ENCODE data around the gene FAM98A. TPM values are rescaled to one million over a fixed set of nuclear protein-coding genes. Genes with fewer than 3 reads are reported as not detected.

Gene FAM98A
- total RNA-seq, 2 donors from 2014 or later, result 20.1 to 97.3 TPM

- H3K4me1 ChIP-seq, result no peaks in the 10 kb centered on the region
- peaks cover 0 to 5% (median 0%) of the 10 kb centered on the region in 3 donors for H3K9me3 ChIP-seq
- H3K27ac ChIP-seq, result no peak overlapping the region
- ATAC-seq (no peak), DNase-seq (no peak)
- H3K36me3 ChIP-seq (replicated peaks in 1 of 2; ENCODE audit: insufficient read depth in 1 of 2, low read depth in 2 of 2), result no peaks in the 10 kb centered on the region
- WGBS, 2 donors, result 90 to 100% methylated on average over 1 of the region's 1 CpG
- no peak for TF ChIP-seq CTCF (IDR thresholded peaks at IDR 0.05)
- no peak for TF ChIP-seq POLR2A (IDR thresholded peaks at IDR 0.05)
- H3K4me3 ChIP-seq, result no peak overlapping the region
- H3K27me3 ChIP-seq, result no peaks in the 10 kb centered on the region
- intact Hi-C loops (cut with DNase I), result no loop called here
These were observed 19.9 kb upstream of the FAM98A start for GRCh38 chr2:33619028-33619427.

DNA sequence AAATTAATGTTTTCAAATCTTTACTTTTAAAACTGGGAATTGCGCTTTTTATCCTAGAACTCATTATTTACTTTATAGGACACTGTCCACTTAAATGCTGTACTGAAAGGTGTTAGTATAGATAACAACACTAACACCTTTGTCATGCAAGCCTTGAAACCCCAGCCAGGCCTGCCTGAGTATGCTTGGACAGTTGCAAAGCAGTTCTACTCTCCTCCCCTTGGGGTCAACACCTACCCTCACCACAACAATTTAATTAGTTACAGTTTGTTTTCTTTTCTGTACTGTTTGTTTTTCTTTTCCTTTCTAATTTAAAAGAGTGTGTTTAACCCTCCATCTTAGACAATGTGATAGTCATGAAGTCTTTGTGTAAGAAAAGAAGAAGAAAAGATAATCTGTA, 18.9 kb upstream of the FAM98A start:
- no peak for ATAC-seq
- TF ChIP-seq CTCF (IDR thresholded peaks at IDR 0.05), result no peak
- TF ChIP-seq POLR2A (IDR thresholded peaks at IDR 0.05), result no peak
- DNase-seq, result no peak
- H3K9me3 ChIP-seq, result peaks cover 0 to 5% (median 0%) of the 10 kb centered on the region in 3 donors
- no peaks in the 10 kb centered on the region for H3K36me3 ChIP-seq (replicated peaks in 1 of 2; ENCODE audit: insufficient read depth in 1 of 2, low read depth in 2 of 2)
- H3K27ac ChIP-seq, result no peak overlapping the region
- H3K4me1 ChIP-seq, result no peaks in the 10 kb centered on the region
- no peaks in the 10 kb centered on the region for H3K27me3 ChIP-seq
- intact Hi-C loops (cut with DNase I), result no loop called here
- H3K4me3 ChIP-seq, result no peak overlapping the region
- WGBS, 2 donors, result 79 to 91% methylated on average over 1 of the region's 1 CpG

DNA sequence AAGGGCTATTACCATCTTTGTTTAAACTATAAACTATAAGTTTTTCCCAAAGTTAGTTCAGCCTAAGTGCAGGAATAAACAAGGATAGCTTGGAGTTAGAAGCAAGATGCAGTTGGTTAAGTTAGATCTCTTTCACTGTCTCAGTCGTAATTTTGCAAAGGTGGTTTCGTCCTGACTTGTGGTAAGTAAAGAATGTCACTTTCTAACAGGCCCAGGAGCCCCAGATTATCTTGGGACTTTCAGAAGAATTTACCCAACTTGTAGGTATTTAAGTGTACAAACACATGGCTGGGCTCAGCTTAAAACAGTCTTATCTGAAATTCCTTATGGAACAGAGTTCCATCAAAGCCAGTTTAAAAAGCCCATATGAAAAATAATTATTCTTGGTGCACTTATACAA, 18.3 kb upstream of the FAM98A start:
- Histone ChIP-seq H3K27me3 (no peaks in the 10 kb centered on the region), H3K36me3 (replicated peaks in 1 of 2; ENCODE audit: insufficient read depth in 1 of 2, low read depth in 2 of 2) (no peaks in the 10 kb centered on the region), H3K27ac (no peak overlapping the region), H3K9me3 (peaks cover 0 to 5% (median 0%) of the 10 kb centered on the region in 3 donors), H3K4me3 (no peak overlapping the region), H3K4me1 (no peaks in the 10 kb centered on the region)
- intact Hi-C loops (cut with DNase I), result no loop called here
- WGBS, 2 donors, result 86 to 88% methylated on average over 2 of the region's 2 CpGs
- no peak for DNase-seq
- ATAC-seq, result no peak
- TF ChIP-seq CTCF (IDR thresholded peaks at IDR 0.05) (no peak), POLR2A (IDR thresholded peaks at IDR 0.05) (no peak)

DNA sequence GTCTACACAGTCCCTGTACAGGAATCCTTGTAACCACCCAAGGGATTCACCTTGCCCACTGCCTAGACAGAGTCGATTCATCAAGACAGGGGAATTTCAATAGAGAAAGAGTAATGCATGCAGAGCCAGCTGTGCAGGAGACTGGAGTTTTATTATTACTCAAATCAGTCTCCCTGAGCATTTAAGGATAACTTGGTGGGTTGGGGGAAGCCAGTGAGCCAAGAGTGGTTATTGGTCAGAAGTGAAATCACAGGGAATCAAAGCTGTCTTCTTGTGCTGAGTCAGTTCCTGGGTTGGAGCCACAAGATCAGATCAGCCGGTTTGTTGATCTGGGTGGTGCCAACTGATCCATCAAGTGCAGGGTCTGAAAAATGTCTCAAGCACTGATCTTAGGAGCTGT, 17.8 kb upstream of the FAM98A start:
- DNase-seq (no peak), ATAC-seq (no peak)
- H3K27me3 ChIP-seq, result no peaks in the 10 kb centered on the region
- TF ChIP-seq CTCF (IDR thresholded peaks at IDR 0.05) (no peak), POLR2A (IDR thresholded peaks at IDR 0.05) (no peak)
- no peak overlapping the region for H3K27ac ChIP-seq
- H3K36me3 ChIP-seq (replicated peaks in 1 of 2; ENCODE audit: insufficient read depth in 1 of 2, low read depth in 2 of 2), result no peaks in the 10 kb centered on the region
- 75 to 77% methylated on average over 1 to 2 of the region's 2 CpGs for WGBS, 2 donors
- peaks cover 0 to 5% (median 0%) of the 10 kb centered on the region in 3 donors for H3K9me3 ChIP-seq
- H3K4me1 ChIP-seq, result no peaks in the 10 kb centered on the region
- H3K4me3 ChIP-seq, result no peak overlapping the region
- intact Hi-C loops (cut with DNase I), result no loop called here

GRCh38 chr2:33614190-33614589, 15.1 kb upstream of the FAM98A start:
- peaks cover 0 to 3% (median 0%) of the 10 kb centered on the region in 3 donors for H3K9me3 ChIP-seq
- DNase-seq, result no peak
- no peak overlapping the region for H3K4me3 ChIP-seq
- no peaks in the 10 kb centered on the region for H3K4me1 ChIP-seq
- H3K27me3 ChIP-seq, result no peaks in the 10 kb centered on the region
- intact Hi-C loops (cut with DNase I), result no loop called here
- H3K27ac ChIP-seq, result no peak overlapping the region
- TF ChIP-seq POLR2A (IDR thresholded peaks at IDR 0.05), result no peak
- no peak for TF ChIP-seq CTCF (IDR thresholded peaks at IDR 0.05)
- H3K36me3 ChIP-seq (replicated peaks in 1 of 2; ENCODE audit: insufficient read depth in 1 of 2, low read depth in 2 of 2), result no peaks in the 10 kb centered on the region
- no peak for ATAC-seq
